Measurements from ENCODE around the gene LRRTM4.
"Not testable (repeated sequence)": the region's sequence is repeated elsewhere in the genome, so short reads cannot be mapped to it uniquely, and the experiment has no call there.

Gene LRRTM4

DNA sequence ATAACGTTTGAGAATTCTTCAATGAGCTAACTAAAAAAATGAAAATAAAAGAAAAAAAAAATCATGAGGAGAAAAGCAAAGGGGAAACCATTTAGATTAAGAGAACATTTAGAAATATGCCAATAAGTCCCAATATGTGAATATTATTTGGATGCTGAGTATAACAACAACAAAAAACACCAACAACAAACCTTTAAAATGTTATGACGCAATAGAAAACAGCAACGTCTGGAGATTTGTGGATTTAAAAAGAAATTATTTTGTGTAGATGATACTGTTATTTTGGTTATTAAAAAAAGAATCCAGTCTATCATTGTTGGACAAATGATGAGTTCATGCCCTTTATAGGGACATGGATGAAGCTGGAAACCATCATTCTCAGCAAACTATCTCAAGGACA, 417.2 kb downstream of the LRRTM4 start:
- DNase-seq (ENCODE audit: low read depth, low spot score): no peak

DNA sequence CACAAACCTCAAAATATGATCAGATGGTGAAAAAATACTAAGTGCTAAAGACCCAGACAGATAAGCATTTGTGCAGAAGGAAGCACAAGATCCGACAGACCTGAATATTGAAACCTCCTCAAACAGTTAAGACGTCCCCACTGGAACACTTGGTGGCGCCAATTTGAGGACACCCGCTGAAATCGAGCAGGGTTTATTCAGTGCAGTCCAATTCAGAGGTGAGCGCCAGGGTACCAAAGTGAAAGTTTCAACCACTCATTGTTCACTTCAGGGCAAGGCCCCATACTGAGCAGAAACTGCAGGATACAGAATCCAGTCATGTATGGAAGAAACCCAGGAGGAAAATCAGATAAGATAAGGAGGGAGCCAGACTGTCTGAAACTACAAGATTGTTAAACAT, 417.6 kb downstream of the LRRTM4 start:
- DNase-seq (ENCODE audit: low read depth, low spot score): no peak

More for the DNA sequence above, 417.2 kb downstream of the LRRTM4 start:
- no peak overlapping the region for H3K4me3 ChIP-seq (ENCODE audit: low read length)

DNA sequence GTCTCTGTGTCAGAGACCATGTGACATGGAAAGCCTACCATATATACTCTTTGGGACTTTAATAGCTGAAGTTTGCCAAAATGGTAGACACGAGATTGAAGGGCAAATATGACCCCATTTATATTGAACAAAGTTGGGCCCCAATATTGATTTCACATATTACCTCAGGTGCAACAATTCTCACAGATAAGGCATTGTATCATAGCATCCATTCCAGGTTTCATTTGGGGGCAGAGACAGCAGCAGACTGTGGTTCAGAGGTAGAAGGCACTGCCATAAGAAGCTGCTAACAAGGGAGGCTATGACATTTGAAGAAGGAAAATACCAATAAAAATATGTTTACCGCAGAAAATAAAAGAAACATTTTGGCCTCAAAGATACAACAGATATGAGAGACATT, 419.2 kb downstream of the LRRTM4 start:
- H3K4me3 ChIP-seq (ENCODE audit: low read length): no peak overlapping the region
- no peak for DNase-seq (ENCODE audit: low read depth, low spot score)

More for the DNA sequence above, 417.6 kb downstream of the LRRTM4 start:
- H3K4me3 ChIP-seq (ENCODE audit: low read length): no peak overlapping the region

DNA sequence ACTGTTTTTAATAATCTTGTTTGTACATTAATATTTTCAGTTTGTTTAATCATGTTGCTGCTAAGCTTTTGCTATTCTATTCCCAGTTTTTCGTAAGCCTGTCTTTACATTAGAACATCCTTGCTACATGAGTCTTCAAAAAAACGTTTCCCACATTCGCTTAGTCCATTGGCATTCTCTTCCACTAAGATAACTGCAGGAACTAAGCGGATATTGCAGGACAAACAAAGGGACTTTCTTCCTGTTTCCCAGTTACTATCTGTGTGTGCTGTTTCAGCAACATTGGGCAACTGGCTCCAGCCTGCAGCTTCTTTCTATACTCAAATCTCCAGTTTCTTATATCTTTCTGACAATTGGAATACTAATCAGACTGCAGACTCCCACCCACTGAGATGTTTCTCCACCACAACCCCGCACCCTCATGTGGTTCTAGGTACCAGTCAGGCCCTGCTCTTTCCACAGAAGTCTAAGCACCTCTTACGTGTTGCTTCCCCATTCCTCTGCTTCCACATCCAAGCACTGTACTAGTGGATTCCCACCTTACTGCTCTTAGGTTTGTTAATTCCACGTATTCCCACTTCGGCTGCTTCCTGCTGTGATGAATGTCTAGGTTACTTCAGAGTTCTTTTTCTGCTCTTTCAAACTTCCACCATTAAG, 420.3 kb downstream of the LRRTM4 start:
- H3K4me3 ChIP-seq (ENCODE audit: low read length): no peak overlapping the region
- no peak for DNase-seq (ENCODE audit: low read depth, low spot score)

DNA sequence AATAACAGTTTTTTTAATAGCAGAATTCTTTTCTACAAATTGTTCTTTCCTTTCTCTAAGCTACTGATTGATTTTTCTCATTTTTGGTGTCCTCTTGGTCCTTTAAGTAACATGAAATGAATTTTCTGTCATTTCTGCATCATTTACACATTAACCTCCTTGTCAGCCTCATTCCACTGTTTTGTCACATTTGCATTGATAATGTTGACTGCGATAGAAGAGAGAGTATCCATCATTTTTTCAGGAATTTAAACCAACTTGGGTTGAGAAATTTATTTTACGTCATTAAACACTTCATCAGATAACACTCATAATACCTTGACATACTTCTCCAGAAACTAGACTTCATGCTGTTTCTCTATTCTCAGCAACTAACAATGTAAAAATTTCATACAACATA, 422.2 kb downstream of the LRRTM4 start:
- DNase-seq (ENCODE audit: low read depth, low spot score): no peak
- no peak overlapping the region for H3K4me3 ChIP-seq (ENCODE audit: low read length)

DNA sequence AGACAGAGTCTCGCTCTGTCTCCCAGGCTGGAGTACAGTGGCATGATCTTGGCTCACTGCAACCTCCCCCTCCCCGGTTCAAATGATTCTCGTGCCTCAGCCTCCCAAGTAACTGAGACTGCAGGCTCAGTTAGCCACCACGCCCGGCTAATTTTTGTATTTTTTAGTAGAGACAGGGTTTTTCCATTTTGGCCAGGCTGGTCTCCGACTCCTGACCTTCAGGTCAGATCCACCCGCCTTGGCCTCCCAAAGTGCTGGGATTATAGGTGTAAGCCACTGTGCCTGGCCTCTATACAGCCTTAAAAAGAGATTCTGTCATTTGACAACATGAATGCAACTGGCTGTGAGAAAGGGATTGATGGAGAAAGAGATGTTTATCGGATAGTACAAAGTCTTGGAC, 426.7 kb downstream of the LRRTM4 start:
- not testable (repeated sequence) for DNase-seq (ENCODE audit: low read depth, low spot score); H3K4me3 ChIP-seq (ENCODE audit: low read length)

DNA sequence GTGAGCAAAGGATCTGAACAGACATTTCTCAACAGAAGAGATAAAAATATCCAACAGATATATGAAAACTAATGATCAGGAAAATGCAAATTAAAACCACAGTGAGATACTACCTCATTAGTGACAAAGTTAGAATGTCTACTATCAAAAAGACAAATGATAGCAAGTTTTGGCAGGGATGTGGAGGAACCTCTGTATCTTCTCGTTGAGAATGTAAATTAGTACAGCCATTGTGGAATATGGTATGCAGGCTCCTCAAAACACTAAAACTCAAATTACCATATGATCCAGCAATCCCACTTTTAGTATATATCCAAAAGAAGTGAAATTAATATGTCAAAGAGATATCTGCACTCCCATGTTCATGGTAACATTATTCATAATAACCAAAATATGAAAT, 427.1 kb downstream of the LRRTM4 start:
- DNase-seq (ENCODE audit: low read depth, low spot score): no peak

DNA sequence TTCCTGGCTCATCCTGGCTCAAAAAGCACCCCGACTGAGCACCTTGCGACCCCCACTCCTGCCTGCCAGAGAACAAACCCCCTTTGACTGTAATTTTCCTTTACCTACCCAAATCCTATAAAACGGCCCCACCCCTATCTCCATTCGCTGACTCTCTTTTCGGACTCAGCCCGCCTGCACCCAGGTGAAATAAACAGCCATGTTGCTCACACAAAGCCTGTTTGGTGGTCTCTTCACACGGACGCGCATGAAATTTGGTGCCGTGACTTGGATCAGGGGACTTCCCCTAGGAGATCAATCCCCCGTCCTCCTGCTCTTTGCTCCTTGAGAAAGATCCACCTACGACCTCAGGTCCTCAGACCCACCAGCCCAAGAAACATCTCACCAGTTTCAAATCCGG, 433.8 kb downstream of the LRRTM4 start:
- not testable (repeated sequence) for H3K4me3 ChIP-seq (ENCODE audit: low read length); DNase-seq (ENCODE audit: low read depth, low spot score)

More for the DNA sequence above, 427.1 kb downstream of the LRRTM4 start:
- H3K4me3 ChIP-seq (ENCODE audit: low read length): no peak overlapping the region

DNA sequence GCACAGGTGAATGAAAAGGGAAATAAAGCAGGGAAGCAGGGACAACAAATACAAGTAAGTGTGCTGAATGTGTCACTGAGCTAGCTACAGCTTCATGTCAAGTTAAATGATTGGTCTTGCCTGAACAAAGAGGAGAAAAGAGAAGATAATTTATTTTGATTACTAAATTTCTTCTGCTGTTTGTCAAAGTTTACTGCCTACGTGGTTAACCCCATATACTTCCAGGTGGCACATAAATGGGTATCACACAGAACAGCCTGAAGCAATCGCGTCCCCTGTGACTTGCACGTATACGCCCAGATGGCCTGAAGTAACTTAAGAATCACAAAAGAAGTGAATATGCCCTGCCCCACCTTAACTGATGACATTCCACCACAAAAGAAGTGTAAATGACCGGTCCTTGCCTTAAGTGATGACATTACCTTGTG, 434.2 kb downstream of the LRRTM4 start:
- no peak for DNase-seq (ENCODE audit: low read depth, low spot score)
- H3K4me3 ChIP-seq (ENCODE audit: low read length): no peak overlapping the region

DNA sequence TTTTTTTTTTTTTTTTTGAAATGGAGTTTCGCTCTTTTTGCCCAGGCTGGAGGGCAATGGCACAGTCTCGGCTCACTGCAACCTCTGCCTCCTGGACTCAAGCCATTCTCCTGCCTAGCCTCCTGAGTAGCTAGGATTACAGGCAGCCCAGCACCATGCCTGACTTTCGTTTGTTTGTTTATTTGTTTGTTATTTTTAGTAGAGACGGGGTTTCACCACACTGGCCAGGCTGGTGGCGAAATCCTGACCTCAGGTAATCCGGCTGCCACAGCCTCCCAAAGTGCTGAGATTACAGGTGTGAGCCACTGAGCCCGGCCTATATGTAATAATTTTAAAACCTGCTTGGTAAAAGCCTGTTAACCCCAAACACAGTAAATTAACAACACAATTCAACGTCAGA, 435.7 kb downstream of the LRRTM4 start:
- DNase-seq (ENCODE audit: low read depth, low spot score): no peak
- H3K4me3 ChIP-seq (ENCODE audit: low read length): no peak overlapping the region

DNA sequence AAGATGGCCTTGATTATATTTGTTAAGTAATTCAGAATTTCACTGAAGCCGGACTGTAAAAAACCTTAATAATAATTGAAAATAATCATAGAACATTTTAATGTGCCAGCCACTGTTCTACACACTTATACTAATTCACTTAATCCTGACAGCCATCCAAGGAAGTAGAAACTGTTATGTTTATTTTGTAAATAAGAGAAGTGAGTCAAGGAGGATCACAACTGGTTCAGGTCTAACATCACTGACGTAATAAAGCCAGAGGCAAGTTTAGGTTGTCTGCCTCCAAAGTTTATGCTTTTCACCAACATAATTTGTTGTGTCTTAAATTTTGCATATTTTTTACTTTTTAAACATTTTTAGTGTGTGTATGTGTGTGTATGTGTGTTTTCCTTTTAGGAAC, 436.1 kb downstream of the LRRTM4 start:
- no peak for DNase-seq (ENCODE audit: low read depth, low spot score)
- H3K4me3 ChIP-seq (ENCODE audit: low read length): no peak overlapping the region

DNA sequence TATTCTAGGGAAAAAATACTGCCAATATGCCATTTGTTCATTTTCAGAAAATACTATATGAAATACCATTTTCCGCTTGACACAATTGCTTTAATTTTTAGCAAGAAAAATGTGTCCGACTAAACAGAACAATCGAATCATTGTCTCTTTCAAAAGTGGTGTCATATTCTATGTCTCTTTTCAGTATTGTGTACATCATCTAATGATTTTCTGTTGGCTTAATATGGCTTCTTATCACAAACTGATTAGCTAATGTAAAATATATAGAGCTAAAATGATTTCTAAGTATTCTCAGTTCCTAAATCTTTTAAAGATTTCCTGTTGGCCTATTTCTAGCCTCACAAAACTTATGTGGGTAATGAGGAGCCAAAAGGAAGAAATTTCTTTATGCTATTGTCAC, 436.6 kb downstream of the LRRTM4 start:
- H3K4me3 ChIP-seq (ENCODE audit: low read length): no peak overlapping the region
- DNase-seq (ENCODE audit: low read depth, low spot score): no peak

DNA sequence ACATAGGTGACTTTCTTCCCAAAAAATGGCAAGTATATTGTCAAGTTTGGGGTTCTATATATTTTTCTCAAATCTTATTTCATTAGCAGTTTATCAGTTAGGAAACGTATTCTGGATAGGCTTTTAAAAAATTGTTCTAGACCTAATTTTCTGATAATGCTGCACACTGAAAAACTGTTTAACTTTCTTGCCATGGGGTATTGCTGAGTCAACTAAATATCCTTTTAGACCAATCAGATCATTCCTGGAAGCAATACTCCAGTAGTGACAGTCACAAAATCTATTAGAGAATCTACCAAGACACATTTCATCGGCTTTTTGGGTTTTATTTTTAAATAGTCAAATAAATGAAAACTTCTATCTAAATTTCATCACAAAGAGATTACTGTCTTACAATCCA, 440.6 kb downstream of the LRRTM4 start:
- no peak overlapping the region for H3K4me3 ChIP-seq (ENCODE audit: low read length)
- no peak for DNase-seq (ENCODE audit: low read depth, low spot score)

DNA sequence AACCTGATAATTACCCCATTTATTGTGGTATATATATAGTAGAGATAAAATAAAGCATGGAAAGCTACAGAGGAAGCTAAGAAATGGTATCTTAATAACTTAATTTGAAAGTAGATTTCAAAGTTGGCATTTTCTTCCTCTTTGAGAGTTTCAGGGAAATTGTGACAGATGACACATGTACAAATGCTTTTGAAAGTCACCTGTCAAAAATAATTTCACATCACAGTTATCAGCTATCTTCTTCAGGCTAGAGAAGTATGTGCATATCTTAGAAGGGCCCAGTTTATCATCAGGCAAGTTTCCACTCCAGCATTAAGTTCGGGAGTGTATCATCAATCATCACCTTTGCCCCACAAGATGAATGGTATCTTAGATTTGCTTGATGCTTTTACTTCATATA, 457.9 kb downstream of the LRRTM4 start:
- DNase-seq (ENCODE audit: low read depth, low spot score): no peak
- H3K4me3 ChIP-seq (ENCODE audit: low read length): no peak overlapping the region

DNA sequence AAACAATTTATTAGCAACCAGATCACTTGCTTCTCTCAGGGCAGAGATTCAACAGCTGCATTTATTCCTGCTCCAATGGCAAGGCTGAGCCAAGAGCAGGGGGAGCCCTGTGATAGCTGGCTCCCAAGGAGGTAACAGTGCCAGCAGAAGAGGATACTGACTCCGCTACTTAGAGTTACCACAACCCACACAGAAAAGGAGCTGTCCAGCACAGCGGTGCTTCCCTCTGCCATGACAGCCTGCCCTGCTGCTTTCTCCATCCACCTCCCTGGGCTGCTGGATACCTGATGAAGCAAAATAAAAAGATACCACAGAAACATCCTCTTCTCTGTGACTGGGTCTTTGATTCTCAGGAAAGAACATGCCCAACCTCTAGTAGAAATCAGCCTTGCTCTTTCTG, 467.2 kb downstream of the LRRTM4 start:
- no peak overlapping the region for H3K4me3 ChIP-seq (ENCODE audit: low read length)
- DNase-seq (ENCODE audit: low read depth, low spot score): peak; percentile 7

DNA sequence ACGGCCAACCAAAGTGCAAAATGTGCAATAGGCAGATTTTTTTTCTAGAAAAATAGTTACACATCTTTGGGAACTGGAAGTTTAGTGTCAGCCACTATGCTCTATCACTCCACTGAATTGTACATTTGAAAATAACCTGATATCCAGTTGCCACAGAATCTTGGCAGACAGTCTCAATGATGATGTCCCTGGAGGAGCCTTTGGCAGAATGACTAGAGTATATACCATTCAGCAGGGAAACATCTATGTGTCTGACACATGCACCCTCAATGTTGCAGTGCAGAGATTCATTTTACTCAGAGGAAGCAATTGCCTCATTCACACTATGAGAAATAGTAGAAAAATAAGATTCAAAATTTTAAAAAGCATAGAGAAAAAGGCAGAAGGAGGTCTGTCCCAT, 475.8 kb downstream of the LRRTM4 start:
- DNase-seq (ENCODE audit: low read depth, low spot score): no peak
- no peak overlapping the region for H3K4me3 ChIP-seq (ENCODE audit: low read length)

DNA sequence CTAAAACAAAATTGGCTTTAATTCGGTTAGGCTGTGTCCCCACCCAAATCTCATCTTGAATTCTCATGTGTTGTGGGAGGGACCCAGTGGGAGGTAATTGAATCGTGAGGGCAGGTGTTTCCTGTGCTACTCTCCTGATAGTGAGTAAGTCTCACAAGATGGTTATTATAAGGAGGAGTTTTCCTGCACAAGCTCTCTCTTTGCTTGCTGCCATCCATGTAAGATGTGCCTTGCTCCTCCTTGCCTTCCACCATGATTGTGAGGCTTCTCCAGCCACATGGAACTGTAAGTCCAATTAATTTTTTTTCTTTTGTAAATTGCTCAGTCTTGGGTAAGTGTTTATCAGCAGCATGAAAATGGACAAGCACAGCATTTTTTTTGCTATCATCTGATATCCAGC, 476.7 kb downstream of the LRRTM4 start:
- not testable (repeated sequence) for H3K4me3 ChIP-seq (ENCODE audit: low read length); DNase-seq (ENCODE audit: low read depth, low spot score)

DNA sequence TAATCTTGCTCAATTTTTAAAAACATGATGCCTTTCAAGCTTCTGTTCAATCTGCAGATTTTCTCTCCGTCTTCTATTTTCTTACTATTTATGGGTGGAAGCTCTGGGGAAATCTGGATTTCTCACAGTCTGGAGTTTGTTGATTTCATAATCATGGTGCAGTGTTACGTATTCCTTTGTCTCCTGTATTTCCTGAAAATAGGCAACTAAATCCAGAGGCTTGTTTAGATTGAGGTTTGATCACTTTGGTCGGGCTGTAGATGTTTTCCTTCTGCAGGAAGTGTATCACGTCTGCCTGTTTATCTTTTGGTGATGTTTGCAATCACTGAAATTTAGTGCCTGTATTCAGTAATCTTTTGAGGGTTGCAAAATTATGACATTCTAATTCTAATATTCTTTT, 487.7 kb downstream of the LRRTM4 start:
- no peak overlapping the region for H3K4me3 ChIP-seq (ENCODE audit: low read length)
- DNase-seq (ENCODE audit: low read depth, low spot score): no peak

DNA sequence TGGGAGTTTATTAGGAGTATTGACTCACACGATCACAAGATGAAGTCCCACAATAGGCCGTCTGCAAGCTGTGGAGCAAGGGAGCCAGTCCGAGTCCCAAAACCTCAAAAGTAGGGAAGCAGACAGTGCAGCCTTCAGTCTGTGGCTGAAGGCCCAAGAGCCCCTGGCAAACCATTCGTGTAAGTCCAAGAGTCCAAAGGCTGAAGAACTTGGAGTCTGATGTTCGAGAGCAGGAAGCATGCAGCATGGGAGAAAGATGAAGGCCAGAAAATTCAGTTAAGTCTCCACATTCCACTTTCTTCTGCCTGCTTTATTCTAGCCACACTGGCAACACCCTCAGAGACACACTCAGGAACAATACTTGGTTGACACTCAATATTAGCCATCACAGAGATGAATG, 492.9 kb downstream of the LRRTM4 start:
- H3K4me3 ChIP-seq (ENCODE audit: low read length): not testable (repeated sequence)

DNA sequence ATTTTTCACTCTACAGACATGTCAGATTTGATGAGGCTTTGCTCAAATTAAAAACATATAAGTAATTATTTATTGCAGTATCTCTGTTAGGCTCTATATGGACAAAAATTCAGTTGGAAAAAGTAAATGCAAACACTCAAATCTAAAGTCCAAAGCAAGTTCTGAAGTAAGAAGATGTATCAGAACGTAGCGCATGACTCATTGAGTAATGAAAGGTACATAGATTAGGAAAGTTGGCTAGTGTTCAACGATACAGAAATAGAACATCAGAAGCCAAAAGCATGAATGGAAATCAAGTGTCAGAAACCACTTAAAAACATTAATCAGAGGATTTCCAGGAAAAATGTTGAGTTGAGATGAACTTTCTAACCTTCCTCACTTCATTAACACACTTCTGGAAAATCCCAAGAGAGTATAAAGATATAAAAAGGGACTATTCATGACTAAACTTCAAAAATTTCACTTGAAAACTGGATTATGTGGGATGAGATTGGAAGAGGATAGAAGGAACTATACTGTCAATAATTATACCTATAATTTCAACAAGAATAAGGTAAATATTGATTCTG, 494.1 kb downstream of the LRRTM4 start:
- H3K4me3 ChIP-seq (ENCODE audit: low read length): no peak overlapping the region
- no peak for DNase-seq (ENCODE audit: low read depth, low spot score)

More for the DNA sequence above, 492.9 kb downstream of the LRRTM4 start:
- not testable (repeated sequence) for DNase-seq (ENCODE audit: low read depth, low spot score)

DNA sequence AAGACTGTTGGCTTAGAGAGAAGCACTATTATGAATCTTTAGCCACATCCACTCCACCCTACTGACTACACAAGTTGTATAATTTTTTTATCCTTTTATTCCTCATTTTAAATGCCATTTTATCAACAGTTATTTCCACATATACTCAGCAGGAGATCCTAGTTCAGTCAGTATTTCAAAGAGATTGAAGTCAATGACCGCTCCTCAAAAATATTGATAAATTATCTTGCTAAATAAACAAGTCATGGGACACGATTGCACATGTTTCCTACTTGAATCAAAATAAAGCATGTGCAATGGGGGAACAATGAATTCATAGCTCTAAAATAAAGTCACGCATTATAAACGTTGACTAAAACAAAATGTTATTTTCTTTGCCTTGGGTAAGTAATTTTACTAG, 496.5 kb downstream of the LRRTM4 start:
- no peak for DNase-seq (ENCODE audit: low read depth, low spot score)
- H3K4me3 ChIP-seq (ENCODE audit: low read length): no peak overlapping the region

Data from Jurkat, Clone E6-1 (cell line).